ENCODE measurements around the gene ATF6B. TPM values are rescaled to one million over a fixed set of nuclear protein-coding genes. Genes with fewer than 3 reads are reported as not detected.

The ATF6B gene
- total RNA-seq, 2 donors from 2014 or later: 15.0 to 15.3 TPM

DNA sequence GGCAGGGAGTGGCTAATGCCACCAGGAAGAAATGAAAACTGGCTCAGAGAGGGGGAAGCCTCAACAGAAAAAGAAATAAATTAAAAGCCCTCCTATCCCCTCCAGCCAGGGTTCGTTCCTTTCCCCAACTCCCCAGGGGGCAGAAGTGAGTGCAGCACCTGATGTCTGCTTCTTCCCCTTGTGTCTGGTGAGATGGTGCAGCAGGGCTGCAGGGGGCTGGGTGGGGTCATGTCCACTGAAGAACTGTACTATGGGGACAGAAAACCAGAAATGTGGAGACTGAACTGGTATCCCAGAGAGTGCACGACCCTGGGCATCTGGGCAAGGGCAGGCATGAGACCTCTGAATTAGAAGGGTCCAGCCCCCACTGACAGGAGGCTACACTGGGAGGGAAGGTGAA is 40.3 kb upstream of the ATF6B start:
- H3K27me3 ChIP-seq: no peaks in the 10 kb centered on the region
- TF ChIP-seq, protein P1, sequence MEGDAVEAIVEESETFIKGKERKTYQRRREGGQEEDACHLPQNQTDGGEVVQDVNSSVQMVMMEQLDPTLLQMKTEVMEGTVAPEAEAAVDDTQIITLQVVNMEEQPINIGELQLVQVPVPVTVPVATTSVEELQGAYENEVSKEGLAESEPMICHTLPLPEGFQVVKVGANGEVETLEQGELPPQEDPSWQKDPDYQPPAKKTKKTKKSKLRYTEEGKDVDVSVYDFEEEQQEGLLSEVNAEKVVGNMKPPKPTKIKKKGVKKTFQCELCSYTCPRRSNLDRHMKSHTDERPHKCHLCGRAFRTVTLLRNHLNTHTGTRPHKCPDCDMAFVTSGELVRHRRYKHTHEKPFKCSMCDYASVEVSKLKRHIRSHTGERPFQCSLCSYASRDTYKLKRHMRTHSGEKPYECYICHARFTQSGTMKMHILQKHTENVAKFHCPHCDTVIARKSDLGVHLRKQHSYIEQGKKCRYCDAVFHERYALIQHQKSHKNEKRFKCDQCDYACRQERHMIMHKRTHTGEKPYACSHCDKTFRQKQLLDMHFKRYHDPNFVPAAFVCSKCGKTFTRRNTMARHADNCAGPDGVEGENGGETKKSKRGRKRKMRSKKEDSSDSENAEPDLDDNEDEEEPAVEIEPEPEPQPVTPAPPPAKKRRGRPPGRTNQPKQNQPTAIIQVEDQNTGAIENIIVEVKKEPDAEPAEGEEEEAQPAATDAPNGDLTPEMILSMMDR (IDR thresholded peaks at IDR 0.05): no peak
- H3K27ac ChIP-seq: no peak overlapping the region
- H3K4me3 ChIP-seq: no peak overlapping the region
- DNase-seq (ENCODE audit: low spot score): no peak
- peaks cover 58% of the 10 kb centered on the region for H3K36me3 ChIP-seq
- H3K9me3 ChIP-seq: no peaks in the 10 kb centered on the region
- H3K4me1 ChIP-seq: no peaks in the 10 kb centered on the region

DNA sequence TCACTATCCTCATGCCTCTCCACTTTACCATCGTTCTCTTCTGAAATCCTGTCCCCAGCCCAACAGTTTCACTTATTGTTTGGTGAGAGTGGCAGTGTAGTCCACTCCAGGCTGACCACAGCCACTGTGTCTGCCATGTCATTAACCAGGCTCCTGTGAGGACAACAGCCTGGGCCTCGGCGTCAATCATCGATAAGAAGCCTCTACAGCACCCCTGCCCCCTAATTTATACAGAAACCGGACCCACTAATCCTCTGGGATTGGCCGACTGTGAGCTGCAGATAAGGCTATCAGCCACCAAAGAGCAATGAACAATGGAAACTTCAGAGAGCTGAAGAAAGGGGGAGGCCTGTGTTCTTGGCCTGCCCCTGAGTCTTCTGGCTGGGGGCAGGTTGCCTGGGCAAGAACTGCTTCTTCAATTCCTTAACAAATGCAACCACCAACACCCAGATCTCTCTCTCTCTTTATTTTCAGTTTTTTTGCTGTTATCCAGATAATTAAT is 39.8 kb upstream of the ATF6B start:
- TF ChIP-seq, protein P1 (IDR thresholded peaks at IDR 0.05): no peak
- DNase-seq (ENCODE audit: low spot score): no peak
- peaks cover 63% of the 10 kb centered on the region for H3K36me3 ChIP-seq
- no peaks in the 10 kb centered on the region for H3K27me3 ChIP-seq
- no peaks in the 10 kb centered on the region for H3K9me3 ChIP-seq
- no peak overlapping the region for H3K4me3 ChIP-seq
- H3K27ac ChIP-seq: no peak overlapping the region
- no peaks in the 10 kb centered on the region for H3K4me1 ChIP-seq

DNA sequence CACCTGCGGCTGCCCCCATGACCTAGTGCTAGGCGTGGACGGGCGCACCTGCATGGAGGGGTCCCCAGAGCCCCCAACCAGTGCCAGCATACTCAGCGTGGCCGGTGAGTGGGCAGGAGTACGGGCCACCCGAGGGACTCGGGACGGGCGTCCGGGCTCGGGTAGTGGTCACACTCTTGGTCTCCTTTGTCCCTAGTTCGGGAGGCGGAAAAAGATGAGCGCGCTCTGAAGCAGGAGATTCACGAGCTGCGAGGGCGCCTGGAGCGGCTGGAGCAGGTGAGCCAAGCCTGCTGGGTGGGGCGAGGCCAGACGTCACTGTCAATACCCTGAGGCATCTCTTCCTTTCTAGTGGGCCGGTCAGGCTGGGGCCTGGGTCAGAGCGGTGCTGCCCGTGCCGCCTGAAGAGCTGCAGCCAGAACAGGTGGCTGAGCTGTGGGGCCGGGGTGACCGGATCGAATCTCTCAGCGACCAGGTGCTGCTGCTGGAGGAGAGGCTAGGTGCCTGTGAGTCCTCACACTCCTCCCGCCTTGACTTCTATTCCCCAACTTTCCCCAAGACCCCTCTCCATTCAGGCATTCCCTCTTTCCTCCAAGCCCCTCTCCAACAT is 39.2 kb upstream of the ATF6B start:
- H3K27me3 ChIP-seq: no peaks in the 10 kb centered on the region
- TF ChIP-seq, protein P1 (IDR thresholded peaks at IDR 0.05): no peak
- H3K27ac ChIP-seq: no peak overlapping the region
- H3K4me1 ChIP-seq: no peaks in the 10 kb centered on the region
- peaks cover 66% of the 10 kb centered on the region for H3K36me3 ChIP-seq
- DNase-seq (ENCODE audit: low spot score): no peak
- H3K4me3 ChIP-seq: no peak overlapping the region
- no peaks in the 10 kb centered on the region for H3K9me3 ChIP-seq

DNA sequence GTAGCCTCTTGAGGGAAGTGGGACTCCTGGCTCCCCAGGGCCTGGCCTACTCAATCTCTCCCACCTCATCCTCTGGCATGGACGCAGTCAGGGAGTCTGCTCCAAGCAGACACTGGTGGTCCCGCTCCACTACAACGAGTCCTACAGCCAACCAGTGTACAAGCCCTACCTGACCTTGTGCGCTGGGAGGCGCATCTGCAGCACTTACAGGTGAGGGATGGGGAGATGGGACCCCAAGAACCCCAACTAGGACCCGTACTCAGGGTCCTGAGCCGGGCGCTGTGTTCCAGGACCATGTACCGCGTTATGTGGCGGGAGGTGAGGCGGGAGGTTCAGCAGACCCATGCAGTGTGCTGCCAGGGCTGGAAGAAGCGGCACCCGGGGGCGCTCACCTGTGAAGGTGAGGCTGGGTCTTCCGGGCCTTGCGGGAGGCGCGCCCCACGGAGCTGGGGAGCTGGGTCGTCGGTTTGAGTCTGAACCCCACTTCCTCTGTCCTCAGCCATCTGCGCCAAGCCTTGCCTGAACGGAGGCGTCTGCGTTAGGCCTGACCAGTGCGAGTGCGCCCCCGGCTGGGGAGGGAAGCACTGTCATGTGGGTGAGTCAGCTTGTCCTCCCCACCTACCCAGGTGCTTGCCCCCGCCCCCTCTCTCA is 38.5 kb upstream of the ATF6B start:
- no peak for DNase-seq (ENCODE audit: low spot score)
- H3K27me3 ChIP-seq: no peaks in the 10 kb centered on the region
- H3K9me3 ChIP-seq: no peaks in the 10 kb centered on the region
- H3K27ac ChIP-seq: no peak overlapping the region
- TF ChIP-seq, protein P1 (IDR thresholded peaks at IDR 0.05): no peak
- H3K4me3 ChIP-seq: no peak overlapping the region
- H3K4me1 ChIP-seq: no peaks in the 10 kb centered on the region
- peaks cover 69% of the 10 kb centered on the region for H3K36me3 ChIP-seq

DNA sequence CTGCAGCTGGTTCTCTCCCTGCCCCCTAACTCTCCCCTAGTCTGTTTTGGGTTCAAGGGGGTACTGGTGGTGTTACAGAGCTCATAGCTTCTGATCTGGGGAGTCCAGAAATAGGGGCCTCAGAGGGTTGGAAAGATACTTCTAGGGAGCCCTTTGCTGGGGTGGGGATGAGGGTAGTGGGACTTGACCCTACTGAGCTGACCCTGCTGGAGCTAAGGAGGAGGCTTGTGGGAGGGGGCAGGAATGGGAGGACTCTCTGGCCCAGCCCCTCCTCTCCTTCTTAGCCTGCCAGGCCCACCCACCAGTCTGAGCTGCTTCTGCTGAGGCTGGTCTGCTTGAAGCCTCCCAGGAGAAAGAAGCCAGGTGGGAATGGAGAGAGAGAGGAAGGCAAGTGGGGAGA is 36.2 kb upstream of the ATF6B start, which contains the start of gene EGFL8:
Gene EGFL8 (plus strand): TSS at position 301 of the 400 bp plus-strand sequence. CDS start 1,571 bp downstream, outside the sequence.
- Histone ChIP-seq H3K27ac (peak within 1 kb of the TSS; percentile 35 to 51), H3K36me3 (peaks cover 63% of the 10 kb centered on the region), H3K4me3 (no peak within 1 kb of the TSS), H3K27me3 (no peaks in the 10 kb centered on the region), H3K4me1 (no peaks in the 10 kb centered on the region), H3K9me3 (no peaks in the 10 kb centered on the region)
- no peak for DNase-seq (ENCODE audit: low spot score)
- TF ChIP-seq, protein P1 (IDR thresholded peaks at IDR 0.05): no peak
